ENCODE data around the gene AXIN1.
"Not testable (repeated sequence)": the region's sequence is repeated elsewhere in the genome, so short reads cannot be mapped to it uniquely, and the experiment has no call there.

The AXIN1 gene

GRCh38 chr16:352547-353403 is at the start of gene AXIN1:
AXIN1 (minus strand) TSS chr16:352723; CDS start chr16:347025, 5,698 bp downstream.
- peak; percentile 61 for DNase-seq (ENCODE audit: low read depth)
- H3K4me3 ChIP-seq (ENCODE audit: low read depth, low read length) = peak within 1 kb of the TSS; percentile 64

GRCh38 chr16:401468-402348 is 49.2 kb upstream of the AXIN1 start, which contains the start of gene DECR2:
DECR2 (plus strand) TSS chr16:401885; CDS start chr16:401964, 79 bp downstream.
- H3K4me3 ChIP-seq (ENCODE audit: low read depth, low read length) = peak within 1 kb of the TSS; percentile 63
- DNase-seq (ENCODE audit: low read depth) = peak; percentile 57

- DNase-seq (ENCODE audit: low read depth) = no peak
- H3K4me3 ChIP-seq (ENCODE audit: low read depth, low read length) = no peak overlapping the region
Measured at GRCh38 chr16:400061-400591, 47.6 kb upstream of the AXIN1 start.

GRCh38 chr16:399340-400019 is 47.0 kb upstream of the AXIN1 start:
- H3K4me3 ChIP-seq (ENCODE audit: low read depth, low read length) = no peak overlapping the region
- DNase-seq (ENCODE audit: low read depth) = no peak

GRCh38 chr16:398561-399339 is 46.2 kb upstream of the AXIN1 start:
- DNase-seq (ENCODE audit: low read depth) = no peak
- H3K4me3 ChIP-seq (ENCODE audit: low read depth, low read length) = no peak overlapping the region

- H3K4me3 ChIP-seq (ENCODE audit: low read depth, low read length) = peak overlapping the region; percentile 29
- DNase-seq (ENCODE audit: low read depth) = no peak
Measured at GRCh38 chr16:397736-398332, 45.3 kb upstream of the AXIN1 start.

GRCh38 chr16:397135-397661 is 44.7 kb upstream of the AXIN1 start, which contains the start of gene NME4:
NME4 (plus strand) TSS chr16:397199; CDS start chr16:397223, 24 bp downstream.
- peak within 1 kb of the TSS; percentile 60 for H3K4me3 ChIP-seq (ENCODE audit: low read depth, low read length)
- DNase-seq (ENCODE audit: low read depth) = no peak

GRCh38 chr16:396605-397004 is 44.1 kb upstream of the AXIN1 start:
- DNase-seq (ENCODE audit: low read depth) = no peak
- H3K4me3 ChIP-seq (ENCODE audit: low read depth, low read length) = peak overlapping the region; percentile 60

GRCh38 chr16:396199-396598 is 43.7 kb upstream of the AXIN1 start:
- no peak for DNase-seq (ENCODE audit: low read depth)
- H3K4me3 ChIP-seq (ENCODE audit: low read depth, low read length) = peak overlapping the region; percentile 60

- no peak overlapping the region for H3K4me3 ChIP-seq (ENCODE audit: low read depth, low read length)
- no peak for DNase-seq (ENCODE audit: low read depth)
Measured at GRCh38 chr16:392450-393030, 40.0 kb upstream of the AXIN1 start.

- no peak overlapping the region for H3K4me3 ChIP-seq (ENCODE audit: low read depth, low read length)
- DNase-seq (ENCODE audit: low read depth) = no peak
Measured at GRCh38 chr16:391885-392335, 39.4 kb upstream of the AXIN1 start.

GRCh38 chr16:389352-389751 is 36.8 kb upstream of the AXIN1 start:
- no peak overlapping the region for H3K4me3 ChIP-seq (ENCODE audit: low read depth, low read length)
- DNase-seq (ENCODE audit: low read depth) = no peak

GRCh38 chr16:387761-388666 is 35.5 kb upstream of the AXIN1 start:
- not testable (repeated sequence) for H3K4me3 ChIP-seq (ENCODE audit: low read depth, low read length); DNase-seq (ENCODE audit: low read depth)

- DNase-seq (ENCODE audit: low read depth) = no peak
- no peak overlapping the region for H3K4me3 ChIP-seq (ENCODE audit: low read depth, low read length)
Measured at GRCh38 chr16:386641-387156, 34.2 kb upstream of the AXIN1 start.

GRCh38 chr16:383326-384051 is 31.0 kb upstream of the AXIN1 start:
- DNase-seq (ENCODE audit: low read depth) = no peak
- H3K4me3 ChIP-seq (ENCODE audit: low read depth, low read length) = no peak overlapping the region
